ENCODE measurements around the gene EFHD1. TPM values are rescaled to one million over a fixed set of nuclear protein-coding genes. Genes with fewer than 3 reads are reported as not detected.

The EFHD1 gene
- total and polyA plus RNA-seq, 9 of the 15 experiments (the other 6 are each of a cell fraction or from before 2014, with no cell fraction given) = 0.66 to 9.1 (median 2.0) TPM

GRCh38 chr2:232723027-232723426, 89.6 kb downstream of the EFHD1 start (continued):
- TF ChIP-seq BRCA1 (IDR thresholded peaks at IDR 0.05) (no peak), BRCA1 (CRISPR knock-in tag; IDR thresholded peaks at IDR 0.05) (no peak), RBM17 (IDR thresholded peaks at IDR 0.05; ENCODE audit: borderline replicate concordance, low read depth, low read length) (no peak)

GRCh38 chr2:232728785-232729184, 95.4 kb downstream of the EFHD1 start:
- DNase-seq (ENCODE audit: extremely low read depth in 1 of 4, low spot score in 3 of 4) (no peak), ATAC-seq (no peak), FAIRE-seq (no peak)
- no peak overlapping the region for H3K4me3 ChIP-seq
- intact Hi-C loops (cut with micrococcal nuclease) (no loop called here), in situ Hi-C loops (cut with MboI) (no loop called here)
- no peaks in the 10 kb centered on the region for H3K9me3 ChIP-seq (replicated peaks; ENCODE audit: control insufficient read depth, insufficient read depth, low read depth, low read length)
- H3K9ac ChIP-seq (ENCODE audit: insufficient read depth in 1 of 2, low read depth in 2 of 2, low read length in 2 of 2) = no peak overlapping the region
- WGBS (ENCODE audit: insufficient coverage, low coverage, missing lambda C conversion rate) = 95% methylated on average over 2 of the region's 3 CpGs
- POLR2A ChIA-PET = interaction anchor here (0.8 kb wide), 1 partner anchor 11 kb away, joined by 3 read pairs; no protein-coding TSS in a partner anchor
- H3K79me2 ChIP-seq (ENCODE audit: control insufficient read depth, insufficient read depth, low read length) = peaks cover 44% of the 10 kb centered on the region
- H3K4me2 ChIP-seq (ENCODE audit: insufficient read depth, low read length) = no peak overlapping the region
- H3K36me3 ChIP-seq (ENCODE audit: control insufficient read depth, insufficient read depth, low read length) = peaks cover 53% of the 10 kb centered on the region; the same call in 2 of the 3 replicates
- no peaks in the 10 kb centered on the region for H3K9me1 ChIP-seq (ENCODE audit: control insufficient read depth, insufficient read depth, low read length)
- 0 out of 2 replicates have a peak, but pooled peaks cover 2% of the 10 kb centered on the region for H4K20me1 ChIP-seq (replicated peaks; ENCODE audit: control insufficient read depth, insufficient read depth, low read length)
- no peak overlapping the region for H3K27ac ChIP-seq (ENCODE audit: extremely low read depth, low read depth, low read length)
- H3K4me1 ChIP-seq (replicated peaks in 1 of 2; ENCODE audit: control insufficient read depth in 2 of 2, insufficient read depth in 2 of 2, low read length in 2 of 2) = no peaks in the 10 kb centered on the region
- CTCF ChIA-PET (ENCODE audit: low intra/inter-chr PET ratio) = no interaction called here
- TF ChIP-seq ZNF57 (CRISPR knock-in tag; IDR thresholded peaks at IDR 0.05) (no peak), ZNF239 (CRISPR knock-in tag; IDR thresholded peaks at IDR 0.05) (no peak), ZNF232 (CRISPR knock-in tag; IDR thresholded peaks at IDR 0.05) (no peak), SAP30 (IDR thresholded peaks at IDR 0.05; ENCODE audit: borderline replicate concordance, insufficient read depth, low read depth, low read length, poor library complexity, severe bottlenecking) (no peak), JUNB (CRISPR knock-in tag; conservative IDR thresholded peaks at IDR 0.05) (no peak), RBM25 (IDR thresholded peaks at IDR 0.05; ENCODE audit: low read depth, low read length, severe bottlenecking) (no peak), ESRRB (CRISPR knock-in tag; IDR thresholded peaks at IDR 0.05; ENCODE audit: borderline replicate concordance) (no peak), NFYB (IDR thresholded peaks at IDR 0.05; ENCODE audit: extremely low read depth, insufficient read length) (no peak), RAD21 (CRISPR knock-in tag; conservative IDR thresholded peaks at IDR 0.05 in 1 of 2, IDR thresholded peaks at IDR 0.05 in 1 of 2) (no peak), PCBP2 (IDR thresholded peaks at IDR 0.05; ENCODE audit: low read depth, low read length, poor library complexity, severe bottlenecking) (no peak), ZKSCAN8 (CRISPR knock-in tag; IDR thresholded peaks at IDR 0.05) (no peak), ZC3H11A (IDR thresholded peaks at IDR 0.05; ENCODE audit: low read depth, low read length) (no peak), MAFF (IDR thresholded peaks at IDR 0.05; ENCODE audit: low read length) (no peak), ZNF707 (CRISPR knock-in tag; conservative IDR thresholded peaks at IDR 0.05) (no peak), MEF2D (tag; conservative IDR thresholded peaks at IDR 0.05; ENCODE audit: low read depth) (no peak), ATF1 (CRISPR knock-in tag; IDR thresholded peaks at IDR 0.05) (no peak), ATF1 (tag; IDR thresholded peaks at IDR 0.05) (no peak), NEUROD1 (IDR thresholded peaks at IDR 0.05; ENCODE audit: borderline replicate concordance, low read depth, low read length, partially characterized antibody) (no peak), ZNF253 (CRISPR knock-in tag; conservative IDR thresholded peaks at IDR 0.05) (no peak), PTRF (tag; IDR thresholded peaks at IDR 0.05) (no peak)
- BruUV-seq (replicated peaks) = no TSS peak
- no peaks in the 10 kb centered on the region for H3K27me3 ChIP-seq (ENCODE audit: control insufficient read depth in 2 of 2, insufficient read depth in 2 of 2, low read length in 2 of 2)
- no peak overlapping the region for H2AFZ ChIP-seq (ENCODE audit: low read depth, low read length)

Data from K562 (cell line).